Measurements from ENCODE around the gene KRT12. TPM values are rescaled to one million over a fixed set of nuclear protein-coding genes. Genes with fewer than 3 reads are reported as not detected.

KRT12 gene
- total and polyA plus RNA-seq, 2 donors (not counting 1 experiment from before 2014, with no cell fraction given) = not detected

- Histone ChIP-seq H2AFZ (ENCODE audit: low read length) (no peak overlapping the region), H3K9me3 (ENCODE audit: control insufficient read depth, insufficient read depth, low read depth, low read length) (no peaks in the 10 kb centered on the region), H3K4me2 (ENCODE audit: extremely low read depth, insufficient read depth, low read length) (no peak overlapping the region), H4K20me1 (ENCODE audit: control insufficient read depth, extremely low read depth, insufficient read depth, low read length) (no peaks in the 10 kb centered on the region), H3K4me1 (ENCODE audit: control insufficient read depth, extremely low read depth, insufficient read depth, low read length) (no peaks in the 10 kb centered on the region), H3K27ac (ENCODE audit: insufficient read depth, low read length) (no peak overlapping the region), H3K79me2 (ENCODE audit: control insufficient read depth, insufficient read depth, low read length) (no peaks in the 10 kb centered on the region), H3K27me3 (ENCODE audit: control insufficient read depth, insufficient read depth, low read length) (no peaks in the 10 kb centered on the region), H3K9ac (ENCODE audit: insufficient read depth, low read length) (no peak overlapping the region), H3K4me3 (replicated peaks in 1 of 4; ENCODE audit: control extremely low read depth in 1 of 4, insufficient read depth in 1 of 4, low read depth in 3 of 4, low read length in 4 of 4) (no peak overlapping the region), H3K36me3 (ENCODE audit: control insufficient read depth, insufficient read depth, low read length) (no peaks in the 10 kb centered on the region)
- TF ChIP-seq EZH2 (IDR thresholded peaks at IDR 0.05; ENCODE audit: low read length, missing control alignments) (no peak), CTCF (conservative IDR thresholded peaks at IDR 0.05 in 1 of 2, IDR thresholded peaks at IDR 0.05 in 1 of 2; ENCODE audit: low read depth in 1 of 2, low read length in 2 of 2) (no peak)
- DNase-seq (ENCODE audit: low read depth in 2 of 2) = no peak
Observed at GRCh38 chr17:40871316-40871715, 4.3 kb upstream of the KRT12 start.

- Histone ChIP-seq H3K4me1 (ENCODE audit: control insufficient read depth, extremely low read depth, insufficient read depth, low read length) (no peaks in the 10 kb centered on the region), H3K4me2 (ENCODE audit: extremely low read depth, insufficient read depth, low read length) (no peak overlapping the region), H3K9ac (ENCODE audit: insufficient read depth, low read length) (no peak overlapping the region), H2AFZ (ENCODE audit: low read length) (no peak overlapping the region), H3K36me3 (ENCODE audit: control insufficient read depth, insufficient read depth, low read length) (no peaks in the 10 kb centered on the region), H3K79me2 (ENCODE audit: control insufficient read depth, insufficient read depth, low read length) (no peaks in the 10 kb centered on the region), H3K27me3 (ENCODE audit: control insufficient read depth, insufficient read depth, low read length) (no peaks in the 10 kb centered on the region), H4K20me1 (ENCODE audit: control insufficient read depth, extremely low read depth, insufficient read depth, low read length) (no peaks in the 10 kb centered on the region), H3K27ac (ENCODE audit: insufficient read depth, low read length) (no peak overlapping the region), H3K9me3 (ENCODE audit: control insufficient read depth, insufficient read depth, low read depth, low read length) (no peaks in the 10 kb centered on the region), H3K4me3 (replicated peaks in 1 of 4; ENCODE audit: control extremely low read depth in 1 of 4, insufficient read depth in 1 of 4, low read depth in 3 of 4, low read length in 4 of 4) (no peak overlapping the region)
- TF ChIP-seq CTCF (conservative IDR thresholded peaks at IDR 0.05 in 1 of 2, IDR thresholded peaks at IDR 0.05 in 1 of 2; ENCODE audit: low read depth in 1 of 2, low read length in 2 of 2) (no peak), EZH2 (IDR thresholded peaks at IDR 0.05; ENCODE audit: low read length, missing control alignments) (no peak)
- DNase-seq (ENCODE audit: low read depth in 2 of 2) = no peak
Observed at GRCh38 chr17:40870136-40870535, 3.1 kb upstream of the KRT12 start.

- TF ChIP-seq EZH2 (IDR thresholded peaks at IDR 0.05; ENCODE audit: low read length, missing control alignments) (no peak), CTCF (conservative IDR thresholded peaks at IDR 0.05 in 1 of 2, IDR thresholded peaks at IDR 0.05 in 1 of 2; ENCODE audit: low read depth in 1 of 2, low read length in 2 of 2) (no peak)
- H3K4me3 ChIP-seq (replicated peaks in 1 of 4; ENCODE audit: control extremely low read depth in 1 of 4, insufficient read depth in 1 of 4, low read depth in 3 of 4, low read length in 4 of 4) = no peak overlapping the region
- no peaks in the 10 kb centered on the region for H3K4me1 ChIP-seq (ENCODE audit: control insufficient read depth, extremely low read depth, insufficient read depth, low read length)
- no peak overlapping the region for H3K4me2 ChIP-seq (ENCODE audit: extremely low read depth, insufficient read depth, low read length)
- H4K20me1 ChIP-seq (ENCODE audit: control insufficient read depth, extremely low read depth, insufficient read depth, low read length) = no peaks in the 10 kb centered on the region
- no peaks in the 10 kb centered on the region for H3K79me2 ChIP-seq (ENCODE audit: control insufficient read depth, insufficient read depth, low read length)
- no peaks in the 10 kb centered on the region for H3K27me3 ChIP-seq (ENCODE audit: control insufficient read depth, insufficient read depth, low read length)
- no peak overlapping the region for H3K27ac ChIP-seq (ENCODE audit: insufficient read depth, low read length)
- H3K9ac ChIP-seq (ENCODE audit: insufficient read depth, low read length) = no peak overlapping the region
- peak in 1 of 2 donors; percentile 20 for DNase-seq (ENCODE audit: low read depth in 2 of 2)
- no peaks in the 10 kb centered on the region for H3K36me3 ChIP-seq (ENCODE audit: control insufficient read depth, insufficient read depth, low read length)
- no peak overlapping the region for H2AFZ ChIP-seq (ENCODE audit: low read length)
- H3K9me3 ChIP-seq (ENCODE audit: control insufficient read depth, insufficient read depth, low read depth, low read length) = no peaks in the 10 kb centered on the region
Observed at GRCh38 chr17:40864661-40865390, 2.2 kb downstream of the KRT12 start.
